ENCODE data around the gene MRTO4. TPM values are rescaled to one million over a fixed set of nuclear protein-coding genes. Genes with fewer than 3 reads are reported as not detected.

Gene MRTO4
- total RNA-seq, 1 experiment from 2014 or later = 109 TPM

GRCh38 chr1:19309123-19309813, 57.7 kb downstream of the MRTO4 start:
- peak; percentile 58 for DNase-seq (ENCODE audit: low read depth)

Other genes with a start within 250 kb of the MRTO4 start
- gene UBR4, start 41.5 kb upstream of the MRTO4 start, total RNA-seq (2014; rRNA removed; shearing (Covaris generic)) = 45.5 and 49.0 TPM in 2 replicates
- gene EMC1, start 281 bp upstream of the MRTO4 start, total RNA-seq (2014; rRNA removed; shearing (Covaris generic)) = 41.0 and 49.9 TPM in 2 replicates
- gene AKR7A3, start 37.0 kb downstream of the MRTO4 start, total RNA-seq (2014; rRNA removed; shearing (Covaris generic)) = 0.40 and 0.77 TPM in 2 replicates
- 52.7 and 66.1 TPM in 2 replicates for gene AKR7A2, start 60.3 kb downstream of the MRTO4 start, total RNA-seq (2014; rRNA removed; shearing (Covaris generic))
- gene SLC66A1, start 60.5 kb downstream of the MRTO4 start, total RNA-seq (2014; rRNA removed; shearing (Covaris generic)) = 17.5 and 25.2 TPM in 2 replicates
- 141 and 154 TPM in 2 replicates for gene CAPZB, start 233.7 kb downstream of the MRTO4 start, total RNA-seq (2014; rRNA removed; shearing (Covaris generic))

All from Daoy (cell line).